Ishikawa (cell line): ENCODE measurements around the gene CTSC.

ENCODE experiments used
- CEBPB ChIP-seq: IDR thresholded peaks from 2 replicates; pipeline ENCODE4 v1.6.1; 2012
- RAD21 ChIP-seq: IDR thresholded peaks from 2 replicates; pipeline ENCODE4 v1.6.1; 2012; ENCODE audit warnings: low read depth
- TAF1 ChIP-seq: IDR thresholded peaks from 2 replicates; pipeline ENCODE4 v1.6.1; 2012; ENCODE audit warnings: low read depth, mild to moderate bottlenecking
- YY1 ChIP-seq: IDR thresholded peaks from 2 replicates; pipeline ENCODE4 v1.6.1; 2012; ENCODE audit warnings: low read depth
- TF ChIP-seq, protein P1 (sequence below): IDR thresholded peaks from 2 replicates; pipeline ENCODE4 v1.6.1; 2012; ENCODE audit warnings: low read depth, mild to moderate bottlenecking

DNA sequence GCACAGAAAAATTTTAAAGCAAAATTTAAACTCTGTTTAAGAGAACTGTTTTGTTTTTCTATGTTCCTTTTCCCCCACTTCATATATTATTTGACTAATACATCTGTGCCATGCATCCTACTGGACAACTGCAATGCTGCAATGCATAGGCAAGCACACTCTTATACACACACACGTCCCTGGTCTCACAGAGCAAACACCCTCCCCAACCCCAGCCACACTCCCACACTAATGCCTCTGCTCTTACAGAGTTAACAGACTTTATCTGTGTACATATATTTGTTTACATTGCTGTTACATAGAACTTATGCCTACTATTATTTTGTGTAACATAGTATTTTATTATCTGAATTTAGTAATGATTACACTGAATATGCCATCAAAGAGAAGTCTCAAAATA lies 25.5 kb upstream of the CTSC start:
- TF ChIP-seq CEBPB, result no peak
- TF ChIP-seq, protein P1, sequence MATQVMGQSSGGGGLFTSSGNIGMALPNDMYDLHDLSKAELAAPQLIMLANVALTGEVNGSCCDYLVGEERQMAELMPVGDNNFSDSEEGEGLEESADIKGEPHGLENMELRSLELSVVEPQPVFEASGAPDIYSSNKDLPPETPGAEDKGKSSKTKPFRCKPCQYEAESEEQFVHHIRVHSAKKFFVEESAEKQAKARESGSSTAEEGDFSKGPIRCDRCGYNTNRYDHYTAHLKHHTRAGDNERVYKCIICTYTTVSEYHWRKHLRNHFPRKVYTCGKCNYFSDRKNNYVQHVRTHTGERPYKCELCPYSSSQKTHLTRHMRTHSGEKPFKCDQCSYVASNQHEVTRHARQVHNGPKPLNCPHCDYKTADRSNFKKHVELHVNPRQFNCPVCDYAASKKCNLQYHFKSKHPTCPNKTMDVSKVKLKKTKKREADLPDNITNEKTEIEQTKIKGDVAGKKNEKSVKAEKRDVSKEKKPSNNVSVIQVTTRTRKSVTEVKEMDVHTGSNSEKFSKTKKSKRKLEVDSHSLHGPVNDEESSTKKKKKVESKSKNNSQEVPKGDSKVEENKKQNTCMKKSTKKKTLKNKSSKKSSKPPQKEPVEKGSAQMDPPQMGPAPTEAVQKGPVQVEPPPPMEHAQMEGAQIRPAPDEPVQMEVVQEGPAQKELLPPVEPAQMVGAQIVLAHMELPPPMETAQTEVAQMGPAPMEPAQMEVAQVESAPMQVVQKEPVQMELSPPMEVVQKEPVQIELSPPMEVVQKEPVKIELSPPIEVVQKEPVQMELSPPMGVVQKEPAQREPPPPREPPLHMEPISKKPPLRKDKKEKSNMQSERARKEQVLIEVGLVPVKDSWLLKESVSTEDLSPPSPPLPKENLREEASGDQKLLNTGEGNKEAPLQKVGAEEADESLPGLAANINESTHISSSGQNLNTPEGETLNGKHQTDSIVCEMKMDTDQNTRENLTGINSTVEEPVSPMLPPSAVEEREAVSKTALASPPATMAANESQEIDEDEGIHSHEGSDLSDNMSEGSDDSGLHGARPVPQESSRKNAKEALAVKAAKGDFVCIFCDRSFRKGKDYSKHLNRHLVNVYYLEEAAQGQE, result no peak
- TF ChIP-seq RAD21, result no peak
- no peak for TF ChIP-seq TAF1
- no peak for TF ChIP-seq YY1
